Measurements from ENCODE around the gene CAV2.
"Not testable (repeated sequence)": the region's sequence is repeated elsewhere in the genome, so short reads cannot be mapped to it uniquely, and the experiment has no call there.

CAV2 gene, protein sequence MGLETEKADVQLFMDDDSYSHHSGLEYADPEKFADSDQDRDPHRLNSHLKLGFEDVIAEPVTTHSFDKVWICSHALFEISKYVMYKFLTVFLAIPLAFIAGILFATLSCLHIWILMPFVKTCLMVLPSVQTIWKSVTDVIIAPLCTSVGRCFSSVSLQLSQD

DNA sequence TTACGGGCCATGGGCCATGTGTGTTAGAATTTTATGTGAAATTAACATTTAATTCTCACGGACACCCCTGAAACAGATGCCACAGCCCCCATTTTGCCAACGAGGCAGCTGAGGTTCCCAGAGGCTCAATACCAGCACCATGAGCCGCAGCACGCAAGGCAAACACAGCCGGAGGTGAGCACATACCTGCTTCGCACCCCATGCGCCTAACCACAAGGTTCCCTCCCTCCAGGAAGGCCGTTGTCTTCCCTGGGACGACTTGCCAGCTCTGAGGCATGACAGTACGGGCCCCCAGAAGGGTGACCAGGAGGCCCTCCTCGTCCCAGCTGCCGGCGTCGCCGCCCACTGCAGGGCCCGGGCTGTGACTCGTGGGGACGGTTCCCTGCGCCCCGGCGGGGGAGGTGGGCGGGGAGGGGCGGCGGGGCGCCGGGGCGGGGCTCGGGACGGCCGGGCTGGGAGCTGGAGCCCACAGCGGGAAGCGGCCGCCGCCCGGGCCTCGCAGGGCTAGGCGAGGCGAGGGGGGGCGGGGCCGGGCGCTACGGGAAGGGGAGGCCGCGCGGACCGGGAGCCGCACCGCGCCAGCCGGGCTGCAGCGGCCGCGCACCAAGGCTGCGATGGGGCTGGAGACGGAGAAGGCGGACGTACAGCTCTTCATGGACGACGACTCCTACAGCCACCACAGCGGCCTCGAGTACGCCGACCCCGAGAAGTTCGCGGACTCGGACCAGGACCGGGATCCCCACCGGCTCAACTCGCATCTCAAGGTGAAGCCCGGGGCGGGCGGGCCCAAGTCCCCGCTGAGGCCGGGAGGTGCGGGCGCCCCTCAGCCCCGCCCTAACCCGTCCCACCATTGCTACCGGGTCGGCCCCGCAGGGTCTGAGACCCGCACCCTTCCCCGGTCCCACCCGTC lies at the start of gene CAV2:
Gene CAV2, plus strand, starts transcription at position 571 of the 910 bp plus-strand sequence. Its CDS starts 44 bp downstream, at position 615.
- DNase-seq, result no peak

DNA sequence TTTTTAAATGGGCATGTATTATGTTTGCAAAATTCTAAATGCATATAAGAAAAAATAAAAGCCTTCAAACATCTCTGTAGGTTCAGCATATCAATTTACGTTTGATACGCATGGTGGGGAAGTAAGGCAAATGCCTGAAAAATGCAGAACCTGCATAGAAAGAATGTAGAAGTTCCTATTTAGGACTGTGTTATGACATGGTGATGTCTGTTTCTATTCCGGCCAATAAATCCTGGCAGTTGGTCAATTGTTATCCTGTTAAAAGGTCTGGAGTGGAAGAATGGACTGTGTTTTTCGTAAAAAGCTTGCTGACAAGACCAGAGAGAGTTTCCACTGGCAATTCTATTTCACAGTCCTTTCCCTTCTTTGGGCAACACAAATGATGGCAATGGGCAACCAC lies 49.6 kb upstream of the CAV2 start:
- no peak for DNase-seq

DNA sequence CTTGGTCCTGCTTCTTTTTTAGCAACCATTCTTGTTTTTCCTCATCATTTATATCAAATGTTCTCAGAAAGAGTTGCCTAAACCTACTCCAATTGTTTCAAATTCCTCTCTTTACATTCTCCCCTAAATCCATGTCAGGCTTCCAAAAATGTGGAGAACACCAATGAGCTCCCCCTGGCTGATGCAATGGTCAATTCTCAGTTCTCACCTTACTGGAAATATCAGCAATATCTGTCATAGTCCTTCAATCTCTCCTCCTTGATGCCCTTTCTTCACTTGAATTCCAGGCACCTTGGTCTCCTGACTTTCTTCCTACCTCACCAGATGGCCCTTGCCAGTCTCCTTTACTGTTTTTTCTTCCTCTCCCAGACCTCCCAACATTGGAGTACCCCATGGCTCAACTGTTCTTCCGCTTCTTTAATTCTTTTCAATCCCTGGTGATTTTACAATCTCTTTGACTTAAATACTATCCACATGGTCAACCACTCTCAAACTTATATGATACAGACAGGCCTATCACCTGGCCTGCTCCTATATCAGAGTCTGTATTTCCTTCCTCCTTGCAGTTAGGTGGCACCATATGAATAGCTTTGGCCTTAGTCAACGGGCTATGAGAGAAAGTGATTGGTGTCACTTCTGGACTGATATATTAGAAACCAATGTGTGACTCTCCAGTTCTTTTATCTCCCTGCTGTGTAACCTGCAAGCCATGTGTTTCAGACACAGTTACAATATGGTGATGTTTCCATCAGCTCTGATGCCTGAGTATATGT lies 47.4 kb upstream of the CAV2 start:
- no peak for DNase-seq

DNA sequence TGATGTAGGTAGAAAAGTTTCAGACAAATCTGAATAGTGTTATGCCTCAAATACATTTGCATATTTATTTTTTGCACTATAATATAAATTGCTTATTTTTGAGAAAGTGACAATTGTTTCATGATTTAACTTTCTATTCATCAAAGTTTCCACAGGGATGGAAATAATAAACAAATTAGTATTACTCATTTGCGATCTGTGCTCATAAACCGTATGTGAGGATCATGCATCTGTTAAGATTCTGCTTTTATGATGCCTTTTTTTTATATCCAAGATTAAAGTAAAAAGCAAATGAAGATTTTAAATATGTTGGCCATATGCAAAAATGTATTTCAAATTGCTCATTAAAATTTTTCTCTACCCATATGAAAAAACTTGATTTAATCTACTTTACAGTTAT lies 45.2 kb upstream of the CAV2 start:
- DNase-seq, result no peak

DNA sequence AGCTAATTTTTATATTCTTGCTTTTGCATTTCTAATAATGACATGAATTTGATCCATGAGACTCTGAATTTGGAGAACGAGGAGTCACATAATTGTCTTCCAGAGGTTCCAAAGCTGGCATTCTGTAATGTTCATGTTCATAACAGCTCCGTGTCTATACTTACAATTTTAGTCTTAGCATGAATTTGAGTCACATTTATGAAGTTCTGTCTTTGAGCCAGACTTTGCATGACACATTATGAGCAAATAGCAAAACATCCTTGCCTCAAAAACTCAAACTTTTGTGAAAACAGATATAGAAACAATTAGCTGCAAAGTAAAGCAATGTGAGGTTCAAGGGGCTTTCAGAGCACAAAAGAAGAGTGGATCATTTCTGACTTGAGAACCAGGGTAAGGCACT lies 44.5 kb upstream of the CAV2 start:
- DNase-seq, result no peak

DNA sequence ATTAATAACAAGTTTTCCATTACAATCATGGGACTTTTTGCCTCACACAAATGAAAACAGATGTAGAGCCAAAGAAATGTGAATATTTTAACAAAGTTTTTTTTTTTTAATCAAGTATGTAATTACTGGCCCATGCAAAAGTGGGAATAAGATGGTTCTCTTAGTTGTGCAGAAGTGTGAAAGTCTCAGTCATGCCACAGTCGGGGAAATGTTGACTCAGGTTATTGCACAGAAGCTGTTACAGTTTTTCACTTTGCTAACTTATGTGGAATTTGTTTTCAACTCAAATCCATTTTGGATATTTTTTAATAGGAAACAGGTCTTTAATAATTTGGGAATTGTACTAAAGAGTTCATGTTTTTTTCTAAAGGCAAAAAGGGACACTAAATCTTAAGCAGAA lies 44.0 kb upstream of the CAV2 start:
- DNase-seq, result no peak

DNA sequence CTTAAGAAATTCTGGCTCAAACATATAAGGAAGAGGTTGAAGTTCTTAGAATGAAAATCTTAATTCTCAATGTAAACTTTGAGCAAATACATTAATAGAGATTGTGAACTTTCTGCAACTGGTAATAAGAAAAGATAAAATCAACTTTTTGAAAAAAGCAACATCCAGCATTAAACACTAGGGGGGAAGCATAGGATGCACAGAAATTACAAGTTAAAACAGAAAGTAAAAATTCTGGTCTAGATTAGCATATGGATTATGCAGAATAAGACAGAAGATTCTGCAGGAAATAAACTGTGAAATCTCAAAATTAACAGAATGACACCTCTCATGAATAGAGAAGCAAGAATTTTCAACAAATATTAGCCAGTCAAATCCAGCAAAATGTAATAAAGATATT lies 38.0 kb upstream of the CAV2 start:
- no peak for DNase-seq

DNA sequence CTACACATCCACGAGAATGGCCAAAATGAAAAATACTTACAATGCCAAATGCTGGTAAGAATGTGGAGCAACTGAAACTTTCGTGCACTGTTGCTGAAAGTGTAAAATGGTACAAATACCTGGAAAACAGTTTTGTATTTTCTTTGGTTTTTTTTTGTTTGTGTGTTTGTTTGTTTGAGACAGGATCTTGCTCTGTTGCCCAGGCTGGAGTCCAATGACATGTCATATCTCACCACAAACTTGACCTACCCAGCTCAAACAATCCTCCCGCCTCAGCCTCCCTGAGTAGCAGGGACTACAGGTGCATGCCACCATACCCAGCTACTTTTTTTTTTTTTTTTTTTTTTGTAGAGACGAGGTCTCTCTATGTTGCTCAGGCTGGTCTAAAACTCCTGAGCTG lies 35.6 kb upstream of the CAV2 start:
- no peak for DNase-seq

DNA sequence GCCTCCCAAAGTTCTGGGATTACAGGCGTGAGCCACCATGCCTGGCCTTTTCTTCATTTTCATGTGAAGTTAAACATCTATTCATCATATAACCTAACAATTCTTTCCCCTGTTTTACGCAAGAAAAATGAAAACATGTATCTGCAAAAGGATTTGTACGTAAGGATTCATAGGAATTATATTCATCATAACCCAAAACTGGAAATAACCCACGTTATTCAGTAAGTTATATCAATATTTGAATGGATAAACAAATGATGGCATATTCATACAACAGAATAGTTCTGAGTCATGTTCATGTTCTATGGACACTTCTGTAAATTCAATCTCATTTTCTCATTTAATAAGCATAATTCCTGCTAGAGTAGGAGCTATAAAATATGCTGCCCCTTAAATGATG lies 35.2 kb upstream of the CAV2 start:
- no peak for DNase-seq

DNA sequence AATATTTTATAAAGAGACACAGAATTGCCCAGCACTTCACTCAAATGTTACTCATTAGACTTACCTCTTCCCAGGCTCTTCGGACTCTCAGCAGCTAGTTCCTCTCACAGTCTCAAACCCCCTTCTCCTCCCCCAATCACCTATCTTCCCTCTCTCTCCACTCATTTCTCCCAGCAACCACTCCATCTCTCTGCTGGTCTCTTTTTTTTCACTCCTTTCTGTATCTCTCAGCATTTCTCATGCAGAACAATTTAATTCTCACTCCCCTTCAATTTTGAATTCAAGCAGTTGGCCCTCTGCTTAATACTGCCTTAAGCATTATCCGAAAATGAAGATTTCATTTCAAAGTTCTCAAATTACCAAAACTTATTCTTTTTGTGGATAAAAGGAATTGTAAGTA lies 34.4 kb upstream of the CAV2 start:
- DNase-seq, result no peak

DNA sequence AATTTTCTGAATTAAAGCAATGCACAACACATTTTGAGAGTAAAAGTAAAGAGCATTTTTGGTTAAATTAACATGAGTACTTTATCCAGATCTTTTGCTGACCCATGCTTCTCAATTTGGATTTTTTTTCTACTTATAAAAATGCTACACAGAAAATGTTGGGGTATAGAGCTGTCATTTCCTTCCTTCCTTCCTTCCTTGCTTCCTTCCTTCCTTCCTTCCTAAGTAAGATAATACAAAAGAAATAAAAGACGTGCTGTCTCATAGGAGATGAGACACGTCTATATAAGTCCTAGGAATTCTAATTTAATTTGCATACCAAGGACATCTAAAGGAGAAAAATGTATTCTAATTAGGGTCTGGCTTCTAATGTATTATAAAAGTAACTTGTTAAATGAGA lies 31.0 kb upstream of the CAV2 start:
- no peak for DNase-seq

DNA sequence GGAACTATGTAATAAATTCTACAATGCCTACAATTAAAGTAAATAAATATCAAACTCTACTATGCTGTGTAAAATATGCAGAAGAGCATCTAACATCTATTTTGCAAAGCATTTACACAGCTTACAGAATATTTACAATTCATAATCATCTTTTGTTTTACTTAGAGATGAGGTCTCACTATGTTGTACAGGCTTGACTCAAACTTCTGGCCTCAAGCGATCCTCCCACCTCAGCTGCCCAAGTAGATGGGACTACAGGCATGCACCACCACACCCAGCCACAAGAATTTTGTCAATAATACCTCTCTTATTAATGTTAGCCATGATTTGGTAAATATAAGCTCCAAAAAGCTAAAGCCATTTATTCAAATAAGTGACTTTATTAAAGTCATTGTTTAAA lies 21.9 kb upstream of the CAV2 start:
- no peak for DNase-seq

DNA sequence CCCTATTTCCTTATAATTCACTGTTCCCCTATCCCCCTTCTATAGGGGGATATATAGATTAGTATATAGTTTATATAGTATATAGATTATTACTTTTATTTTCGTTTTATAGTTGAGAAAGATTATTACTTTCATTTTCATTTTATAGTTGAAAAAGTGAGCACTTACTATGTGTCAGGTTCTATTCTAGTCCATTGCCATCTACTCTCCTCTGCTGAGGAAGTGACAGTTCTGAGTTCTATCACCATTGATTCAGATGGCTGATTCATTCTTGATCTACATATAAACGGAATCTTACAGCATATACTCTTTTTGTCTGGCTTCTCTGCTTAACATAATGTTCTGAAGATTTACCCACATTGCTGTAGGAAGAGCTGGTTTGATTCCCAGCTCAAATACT lies 20.7 kb upstream of the CAV2 start:
- no peak for DNase-seq

DNA sequence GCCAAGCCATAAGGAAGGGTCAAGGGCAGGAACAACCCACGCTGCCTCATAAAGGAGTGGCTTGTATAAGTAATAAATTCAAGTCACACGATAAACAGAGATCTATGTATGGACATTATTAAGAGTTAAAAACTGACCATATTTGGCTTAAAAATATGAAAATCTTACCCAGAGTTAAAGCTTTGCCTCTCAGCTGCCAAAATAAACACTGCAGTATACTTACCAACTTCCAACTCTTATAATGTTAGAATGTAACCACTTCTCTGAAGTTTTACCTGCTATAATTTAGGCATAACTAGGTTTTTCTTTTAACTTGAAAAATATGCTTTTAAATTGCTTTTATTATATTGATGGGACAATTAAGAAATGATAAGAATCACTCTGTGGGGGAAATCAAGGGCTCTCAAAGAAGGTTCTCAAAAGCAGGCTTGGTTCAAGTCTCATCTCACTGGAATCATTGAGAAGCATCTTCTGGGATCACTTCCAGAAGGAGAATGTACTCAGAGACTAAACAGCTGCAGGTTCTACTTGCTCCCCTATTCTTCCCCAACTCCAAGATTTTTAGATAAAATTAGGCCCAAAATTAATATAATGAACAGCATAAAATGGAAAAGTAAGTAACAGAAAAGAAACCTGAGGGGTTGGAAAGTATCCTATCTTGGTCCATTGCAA lies 16.1 kb upstream of the CAV2 start:
- DNase-seq, result no peak

DNA sequence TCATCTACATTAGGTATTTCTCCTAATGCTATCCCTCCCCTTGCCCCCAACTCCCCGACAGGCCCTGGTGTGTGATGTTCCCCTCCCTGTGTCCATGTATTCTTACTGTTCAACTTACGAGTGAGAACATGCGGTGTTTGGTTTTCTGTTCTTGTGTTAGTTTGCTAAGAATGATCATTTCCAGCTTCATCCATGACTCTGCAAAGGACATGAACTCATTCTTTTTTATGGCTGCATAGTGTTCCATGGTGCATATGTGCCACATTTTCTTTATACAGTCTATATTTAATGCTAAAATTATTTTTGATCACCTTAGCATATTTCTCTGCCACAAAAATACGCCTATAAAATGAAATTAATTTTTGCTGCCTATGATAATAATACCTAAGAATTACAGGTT lies 15.1 kb upstream of the CAV2 start:
- DNase-seq, result not testable (repeated sequence)

DNA sequence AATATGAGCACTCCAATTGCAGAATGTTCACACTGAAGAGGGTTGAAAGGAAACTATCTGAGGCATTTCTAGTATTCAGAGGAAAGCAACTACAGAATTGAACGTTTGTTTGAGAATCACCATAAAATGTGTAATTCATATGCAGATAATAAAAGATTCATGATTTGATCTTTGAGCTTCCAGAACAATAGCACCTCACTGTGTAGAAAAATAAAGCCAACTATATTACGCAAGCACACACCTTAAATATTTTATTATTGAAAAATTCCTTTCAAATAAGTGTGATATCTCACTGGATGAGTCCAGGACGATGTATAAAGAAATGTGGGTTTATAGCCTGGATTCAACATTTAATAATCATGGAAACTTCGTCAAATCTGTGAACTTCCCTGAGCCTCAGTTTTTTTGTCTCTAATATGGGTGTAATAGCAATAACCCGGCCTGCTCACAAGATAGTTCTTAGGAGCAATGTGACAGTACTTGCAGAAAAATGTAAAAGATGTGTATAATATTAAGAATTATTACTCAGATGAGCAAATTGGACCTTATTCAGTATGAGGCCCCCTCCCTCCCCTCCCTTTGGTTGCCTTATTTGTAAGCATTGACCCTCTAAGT lies 11.5 kb upstream of the CAV2 start:
- no peak for DNase-seq

DNA sequence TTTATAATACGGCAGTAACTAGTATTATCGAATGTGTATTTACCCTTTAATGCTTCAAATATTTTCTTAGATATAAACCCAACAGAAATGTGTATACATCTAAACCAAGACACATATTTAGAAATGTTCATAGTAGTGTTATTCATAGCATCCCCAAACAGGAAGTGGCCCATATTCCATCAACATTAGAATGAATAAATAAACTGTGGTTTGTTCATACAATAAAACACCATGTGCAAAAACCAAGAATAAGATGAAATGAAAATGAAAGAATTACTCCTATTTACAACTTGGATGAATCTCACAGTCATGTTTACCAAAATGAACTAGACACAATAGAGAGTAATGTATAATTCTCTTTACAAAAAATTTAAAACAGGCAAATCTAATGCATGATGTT lies 9.2 kb upstream of the CAV2 start:
- DNase-seq, result no peak

DNA sequence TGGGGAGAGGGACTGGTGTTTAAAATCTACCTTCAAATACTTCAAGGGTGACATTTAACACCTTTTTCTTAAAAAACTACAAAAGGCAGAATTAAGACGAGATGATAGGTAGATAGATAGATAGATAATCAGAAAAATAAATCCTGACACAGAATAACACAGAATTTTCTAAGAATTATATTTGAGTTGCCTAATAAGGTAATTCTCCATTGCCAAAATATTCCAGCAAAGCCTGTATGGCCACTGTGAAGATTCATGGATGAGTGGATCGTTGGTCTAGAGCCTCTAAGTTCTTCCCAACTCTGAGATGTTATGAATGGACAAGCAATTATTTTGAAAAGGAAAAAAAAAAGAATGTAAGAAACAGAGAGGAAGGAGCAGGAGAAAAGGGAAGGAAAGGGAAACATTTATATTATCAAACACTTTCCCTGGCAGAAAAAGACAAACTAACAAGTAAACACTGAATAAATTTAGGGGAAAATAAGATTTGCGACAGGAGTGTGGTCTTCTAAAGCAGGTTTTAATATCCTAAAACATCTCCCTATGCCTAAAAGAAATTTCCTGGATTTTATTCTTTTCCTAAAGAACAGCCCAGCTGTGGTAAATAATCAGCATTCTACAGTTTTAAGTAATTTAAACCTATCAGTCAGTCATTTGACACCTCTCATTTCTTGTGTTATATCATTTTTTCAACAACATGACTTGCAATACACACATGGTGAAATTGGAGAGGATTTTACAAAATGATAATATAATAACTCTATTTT lies 7.5 kb upstream of the CAV2 start:
- no peak for DNase-seq

DNA sequence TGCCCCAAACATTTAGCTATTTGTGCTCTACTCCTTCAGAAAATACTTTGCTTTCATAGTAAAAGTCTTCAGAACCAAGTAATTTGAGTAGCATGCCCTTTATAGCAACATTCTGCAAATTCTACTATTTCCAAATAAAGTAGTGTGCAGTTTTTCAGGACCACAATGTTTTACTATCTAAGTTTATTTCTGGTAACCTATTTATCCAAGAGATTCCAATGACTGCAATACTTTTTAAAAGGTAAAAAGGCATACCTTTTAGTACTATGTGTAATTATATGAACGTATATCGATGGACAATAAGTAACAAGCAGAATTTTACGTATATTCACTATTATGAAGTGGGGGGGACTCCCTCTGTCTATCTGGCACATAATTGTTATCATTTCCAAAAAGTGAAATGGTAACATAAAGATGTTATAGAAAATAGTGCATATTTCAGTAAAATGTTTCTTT lies 6.9 kb upstream of the CAV2 start:
- no peak for DNase-seq

DNA sequence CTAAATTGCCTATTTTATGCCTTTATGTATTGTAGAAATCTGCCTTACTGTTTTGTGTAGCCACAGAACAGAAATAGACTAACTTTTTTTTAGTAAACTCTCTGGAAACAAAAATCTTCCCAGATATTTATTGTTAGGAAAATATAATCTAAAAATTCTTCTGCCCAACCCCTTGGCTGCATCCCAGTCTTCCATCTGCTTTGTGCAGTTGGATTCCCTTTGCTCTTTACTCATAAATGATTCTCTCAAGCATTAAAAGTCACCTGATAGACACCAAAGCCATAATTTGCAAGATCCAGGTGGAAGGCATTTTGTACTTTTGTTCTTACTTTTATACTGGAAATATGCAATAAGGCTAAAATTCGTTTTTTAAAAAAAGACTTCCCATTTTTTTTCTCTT lies 6.1 kb upstream of the CAV2 start:
- no peak for DNase-seq

DNA sequence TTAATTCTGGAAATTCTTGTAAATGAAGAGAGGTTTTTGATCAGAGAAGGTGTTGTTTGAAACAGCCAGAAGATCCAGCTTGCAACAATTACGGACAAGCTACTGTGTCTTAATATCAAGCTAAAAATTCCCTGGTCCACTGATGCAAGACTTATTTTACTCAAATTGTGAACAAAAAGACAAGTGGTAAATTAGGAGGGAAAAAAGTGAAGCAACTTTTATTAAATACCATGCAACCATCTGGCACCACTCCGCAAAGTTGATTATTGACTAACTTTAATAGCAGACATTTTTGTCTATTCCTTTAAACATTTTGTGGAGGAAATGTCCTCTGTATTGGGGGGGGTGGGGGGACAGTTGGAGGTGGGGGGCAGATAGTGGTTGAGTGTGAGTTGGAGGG lies 5.1 kb upstream of the CAV2 start:
- no peak for DNase-seq

DNA sequence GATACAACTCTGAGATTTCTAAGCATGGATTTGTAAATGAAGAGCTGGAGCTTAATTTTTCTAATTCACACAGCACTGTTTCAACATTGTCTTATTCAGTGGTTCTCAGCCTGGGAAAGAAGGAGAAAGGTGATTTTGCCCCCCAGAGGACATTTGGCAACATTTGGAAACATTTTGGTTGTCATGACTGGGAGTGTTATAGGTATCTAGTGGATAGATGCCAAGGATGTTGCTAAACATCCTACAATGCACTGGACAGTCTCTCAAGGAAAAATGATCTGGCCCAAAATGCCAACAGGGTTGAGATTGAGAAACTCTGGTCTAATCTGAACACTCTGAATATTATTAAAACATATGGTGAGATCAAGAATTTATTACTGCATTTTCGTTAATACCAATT lies 3.8 kb upstream of the CAV2 start:
- no peak for DNase-seq
